HG03097 (cell line): Measurements from ENCODE around the gene CACFD1.

Experiments used
- ATAC-seq: cut with Tn5 transposase; IDR thresholded peaks from one replicate; pipeline ENCODE4 v1.9.1; 2021; ENCODE audit not compliant: unreplicated experiment, low FRiP score

CACFD1 gene

GRCh38 chr9:133495327-133496293, 35.8 kb downstream of the CACFD1 start:
- ATAC-seq: no peak

- no peak for ATAC-seq
Measured at GRCh38 chr9:133496861-133497842, 37.4 kb downstream of the CACFD1 start.

- no peak for ATAC-seq
Measured at GRCh38 chr9:133499132-133499891, 39.5 kb downstream of the CACFD1 start.

- ATAC-seq: no peak
Measured at GRCh38 chr9:133499892-133500270, 40.1 kb downstream of the CACFD1 start.

- ATAC-seq: no peak
Measured at GRCh38 chr9:133502112-133502511, 42.3 kb downstream of the CACFD1 start.

GRCh38 chr9:133505186-133505830, 45.5 kb downstream of the CACFD1 start:
- no peak for ATAC-seq

- ATAC-seq: no peak
Measured at GRCh38 chr9:133505901-133506652, 46.3 kb downstream of the CACFD1 start.

GRCh38 chr9:133506653-133507038, 46.9 kb downstream of the CACFD1 start:
- ATAC-seq: no peak

GRCh38 chr9:133507246-133507965, 47.6 kb downstream of the CACFD1 start:
- ATAC-seq: no peak

- no peak for ATAC-seq
Measured at GRCh38 chr9:133508046-133508445, 48.3 kb downstream of the CACFD1 start.

- ATAC-seq: no peak
Measured at GRCh38 chr9:133509179-133510083, 49.7 kb downstream of the CACFD1 start.

GRCh38 chr9:133510926-133511505, 51.2 kb downstream of the CACFD1 start:
- no peak for ATAC-seq

- no peak for ATAC-seq
Measured at GRCh38 chr9:133511607-133512006, 51.8 kb downstream of the CACFD1 start.

GRCh38 chr9:133512253-133513213, 52.8 kb downstream of the CACFD1 start:
- no peak for ATAC-seq

- no peak for ATAC-seq
Measured at GRCh38 chr9:133513214-133514100, 53.7 kb downstream of the CACFD1 start.
